Neural crest cell (in vitro differentiated cells): ENCODE measurements around the gene TBC1D10A. TPM values are rescaled to one million over a fixed set of nuclear protein-coding genes. Genes with fewer than 3 reads are reported as not detected.

Experiments
- DNase-seq: peaks from one replicate; pipeline ENCODE4 v3.0.0; 2021; ENCODE audit warnings: low read depth, mixed read lengths, low spot score
- H3K27ac Mint-ChIP-seq: one replicate; pipeline ENCODE4 v1.8.0; 2021; ENCODE audit warnings: mild to moderate bottlenecking, mixed read lengths; ENCODE audit not compliant: unreplicated experiment
- H3K27me3 Mint-ChIP-seq: 2 replicates; pipeline ENCODE4 v1.8.0; 2021; ENCODE audit warnings: low read depth, mild to moderate bottlenecking, mixed read lengths
- H3K36me3 Mint-ChIP-seq: 2 replicates; pipeline ENCODE4 v1.8.0; 2021; ENCODE audit warnings: low read depth, mild to moderate bottlenecking, mixed read lengths
- H3K4me1 Mint-ChIP-seq: 2 replicates; pipeline ENCODE4 v1.8.0; 2021; ENCODE audit warnings: mixed read lengths
- H3K4me3 Mint-ChIP-seq: one replicate; pipeline ENCODE4 v1.8.0; 2021; ENCODE audit warnings: mild to moderate bottlenecking, mixed read lengths
- H3K9me3 Mint-ChIP-seq: 2 replicates; pipeline ENCODE4 v1.8.0; 2021; ENCODE audit warnings: mixed read lengths
- total RNA-seq: library from RNA; stranded (reverse); gene quantifications from 2 replicates; pipeline ENCODE4 v1.2.1, GENCODE V29; 2021
- TF ChIP-seq, protein P1 (sequence below): fragments of 200-600 bp; sonication (generic); conservative IDR thresholded peaks from 2 replicates; pipeline ENCODE4 v1.5.0; 2021; ENCODE audit warnings: antibody characterized with exemption, mild to moderate bottlenecking

Gene TBC1D10A
- total RNA-seq, 1 donor from 2014 or later = 8.5 TPM

DNA sequence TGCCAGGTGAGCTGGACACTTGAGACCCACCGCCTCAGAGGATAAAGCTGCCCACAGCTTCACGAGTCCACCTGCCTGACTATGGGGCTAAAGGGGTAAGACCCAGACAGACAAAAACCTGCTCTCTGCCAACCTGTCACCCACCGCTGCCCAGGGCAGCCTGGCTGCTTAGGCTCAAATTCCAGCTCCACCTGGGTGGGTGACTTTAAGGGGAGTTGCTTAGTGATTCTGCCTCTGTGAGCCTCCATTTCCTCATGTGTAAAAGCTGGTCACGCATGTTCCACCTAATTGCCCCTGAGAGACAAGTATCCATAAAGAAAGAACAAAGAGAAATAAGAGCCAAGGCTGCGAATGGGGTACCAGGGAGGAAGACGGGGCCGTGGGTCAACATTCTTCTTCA lies 33.7 kb downstream of the TBC1D10A start:
- Mint-ChIP-seq H3K27me3 (peaks cover 3% of the 10 kb centered on the region), H3K27ac (no peak overlapping the region), H3K36me3 (no peaks in the 10 kb centered on the region), H3K4me3 (no peak overlapping the region), H3K9me3 (no peaks in the 10 kb centered on the region), H3K4me1 (peaks cover 12% of the 10 kb centered on the region)
- TF ChIP-seq, protein P1, sequence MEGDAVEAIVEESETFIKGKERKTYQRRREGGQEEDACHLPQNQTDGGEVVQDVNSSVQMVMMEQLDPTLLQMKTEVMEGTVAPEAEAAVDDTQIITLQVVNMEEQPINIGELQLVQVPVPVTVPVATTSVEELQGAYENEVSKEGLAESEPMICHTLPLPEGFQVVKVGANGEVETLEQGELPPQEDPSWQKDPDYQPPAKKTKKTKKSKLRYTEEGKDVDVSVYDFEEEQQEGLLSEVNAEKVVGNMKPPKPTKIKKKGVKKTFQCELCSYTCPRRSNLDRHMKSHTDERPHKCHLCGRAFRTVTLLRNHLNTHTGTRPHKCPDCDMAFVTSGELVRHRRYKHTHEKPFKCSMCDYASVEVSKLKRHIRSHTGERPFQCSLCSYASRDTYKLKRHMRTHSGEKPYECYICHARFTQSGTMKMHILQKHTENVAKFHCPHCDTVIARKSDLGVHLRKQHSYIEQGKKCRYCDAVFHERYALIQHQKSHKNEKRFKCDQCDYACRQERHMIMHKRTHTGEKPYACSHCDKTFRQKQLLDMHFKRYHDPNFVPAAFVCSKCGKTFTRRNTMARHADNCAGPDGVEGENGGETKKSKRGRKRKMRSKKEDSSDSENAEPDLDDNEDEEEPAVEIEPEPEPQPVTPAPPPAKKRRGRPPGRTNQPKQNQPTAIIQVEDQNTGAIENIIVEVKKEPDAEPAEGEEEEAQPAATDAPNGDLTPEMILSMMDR = no peak
- no peak for DNase-seq

DNA sequence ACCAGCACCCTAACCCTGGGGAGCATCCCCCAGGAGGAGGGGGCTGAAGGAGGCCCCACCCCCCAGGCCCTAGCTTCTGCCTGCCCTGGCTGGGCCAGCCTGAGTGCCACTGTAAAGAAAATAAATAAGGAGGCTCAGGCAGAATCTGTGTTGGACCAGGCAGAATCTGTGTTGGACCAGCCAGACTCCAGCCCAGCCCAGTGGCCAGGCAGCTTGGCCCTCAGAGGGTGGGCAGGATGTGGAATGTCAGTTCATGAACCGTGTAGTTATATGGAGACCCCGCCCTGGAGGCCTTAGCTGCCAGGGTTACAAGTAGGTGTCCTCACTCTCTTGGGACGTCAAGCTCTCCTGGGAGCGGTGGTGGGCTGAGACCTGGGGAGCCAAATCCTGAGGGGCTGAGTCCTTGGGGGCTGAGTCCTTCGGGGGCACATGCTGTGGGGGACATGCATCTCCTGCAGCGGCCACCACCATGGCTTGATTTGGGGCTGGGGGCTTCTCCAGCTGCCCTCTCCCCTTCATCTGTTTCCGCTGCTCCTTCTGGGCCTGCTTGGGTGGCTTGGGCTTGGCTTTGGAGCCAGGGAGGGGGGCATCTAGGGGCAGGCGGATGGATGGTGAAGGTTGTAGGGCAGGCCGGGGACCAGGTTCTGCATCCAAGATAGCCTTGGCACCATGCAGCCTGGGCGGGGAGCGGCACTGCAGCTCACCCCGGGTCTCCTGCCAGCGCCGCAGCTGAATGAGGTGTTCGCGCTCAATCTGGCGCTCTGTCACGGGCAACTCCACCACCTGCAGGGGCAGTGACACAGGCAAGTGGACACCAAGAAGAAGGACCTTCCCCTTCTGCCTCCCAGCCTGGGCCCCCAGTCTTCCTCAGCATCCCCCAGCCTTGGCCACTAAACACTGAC lies 34.4 kb downstream of the TBC1D10A start:
- peaks cover 3% of the 10 kb centered on the region for H3K27me3 Mint-ChIP-seq
- peaks cover 16% of the 10 kb centered on the region for H3K4me1 Mint-ChIP-seq
- no peaks in the 10 kb centered on the region for H3K9me3 Mint-ChIP-seq
- no peak for DNase-seq
- TF ChIP-seq, protein P1 = no peak
- no peaks in the 10 kb centered on the region for H3K36me3 Mint-ChIP-seq
- no peak overlapping the region for H3K4me3 Mint-ChIP-seq
- no peak overlapping the region for H3K27ac Mint-ChIP-seq

DNA sequence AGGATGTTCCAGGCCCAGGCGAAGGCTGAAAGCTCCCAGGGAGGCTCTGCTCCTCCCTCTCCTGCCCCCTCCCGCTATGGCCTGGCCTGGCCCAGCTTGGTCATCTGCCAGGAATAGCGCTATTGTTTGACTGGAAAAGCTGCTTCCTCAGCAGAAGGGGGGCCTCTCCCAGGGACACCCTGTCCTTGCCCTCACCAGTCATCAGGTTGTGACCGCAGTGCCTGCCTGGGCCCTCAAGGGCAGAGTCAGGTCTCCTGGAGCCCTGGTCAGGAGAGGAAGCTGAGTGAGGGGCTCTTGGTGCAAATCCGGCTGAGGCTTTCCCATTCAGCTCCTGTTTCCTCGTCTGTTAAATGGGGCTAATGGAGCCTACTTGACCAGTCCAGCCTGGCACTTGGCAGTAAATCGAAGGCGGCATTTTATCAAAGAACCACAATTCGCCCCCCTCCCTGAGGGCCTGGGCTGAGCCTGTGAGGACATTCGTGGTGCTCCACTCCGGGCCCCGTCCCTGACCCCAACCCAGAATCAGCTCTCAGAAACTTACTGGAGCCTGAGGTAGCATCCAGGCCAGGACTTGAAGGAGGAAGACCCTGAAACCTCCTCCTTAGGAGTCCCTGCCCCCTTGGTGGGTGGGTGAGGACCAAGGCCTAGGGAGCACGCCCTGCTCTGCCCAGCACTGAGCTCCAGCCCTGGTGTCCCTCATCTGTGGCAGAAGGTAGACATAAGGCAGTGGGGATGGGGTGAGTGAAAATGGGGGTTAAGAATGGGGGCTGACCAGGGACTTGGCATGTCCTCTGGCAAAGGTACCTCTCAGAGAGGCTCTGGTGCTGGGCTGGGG lies 35.5 kb downstream of the TBC1D10A start:
- peaks cover 3% of the 10 kb centered on the region for H3K27me3 Mint-ChIP-seq
- H3K36me3 Mint-ChIP-seq = no peaks in the 10 kb centered on the region
- H3K4me3 Mint-ChIP-seq = no peak overlapping the region
- no peak for DNase-seq
- H3K4me1 Mint-ChIP-seq = peaks cover 16% of the 10 kb centered on the region
- no peak overlapping the region for H3K27ac Mint-ChIP-seq
- TF ChIP-seq, protein P1 = no peak
- H3K9me3 Mint-ChIP-seq = no peaks in the 10 kb centered on the region

DNA sequence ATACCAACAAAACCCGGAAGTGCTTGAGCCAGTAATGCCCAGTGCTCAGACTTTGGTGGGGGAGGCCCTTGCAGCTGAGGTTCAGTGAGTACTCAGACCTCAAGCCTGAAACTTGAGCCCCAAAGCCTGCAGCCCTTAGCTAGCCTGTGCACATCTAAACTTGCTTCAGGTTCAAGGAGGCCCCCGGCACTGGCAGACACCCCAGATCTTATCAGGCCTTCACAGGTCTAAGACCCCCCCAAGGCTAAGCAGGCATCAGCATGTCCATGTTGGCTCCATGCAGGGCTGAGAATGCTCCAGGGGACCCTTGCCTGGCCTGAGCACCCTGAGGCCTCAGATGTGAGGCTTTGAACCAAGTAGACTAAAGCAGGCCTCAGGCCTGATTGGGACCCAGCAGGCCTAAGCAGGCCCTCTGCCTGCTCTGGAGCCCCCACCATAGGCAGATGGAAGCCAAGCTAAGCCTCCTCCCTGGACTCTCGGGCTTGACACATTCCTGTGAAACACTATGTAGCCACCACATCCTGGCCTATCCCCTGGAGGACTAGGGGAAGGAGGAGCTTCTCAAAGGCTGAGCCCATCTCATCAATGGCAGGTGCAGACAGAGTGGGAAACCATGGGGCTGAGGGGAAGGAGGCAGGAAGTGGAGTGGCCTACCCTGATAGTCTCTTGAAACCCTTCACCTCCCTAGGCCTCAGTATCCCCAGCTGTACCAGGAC lies 36.2 kb downstream of the TBC1D10A start:
- H3K4me1 Mint-ChIP-seq = peaks cover 16% of the 10 kb centered on the region
- peak overlapping the region; percentile 83 for H3K4me3 Mint-ChIP-seq
- no peak overlapping the region for H3K27ac Mint-ChIP-seq
- H3K27me3 Mint-ChIP-seq = peaks cover 3% of the 10 kb centered on the region
- no peak for DNase-seq
- H3K36me3 Mint-ChIP-seq = no peaks in the 10 kb centered on the region
- H3K9me3 Mint-ChIP-seq = no peaks in the 10 kb centered on the region
- TF ChIP-seq, protein P1 = no peak

DNA sequence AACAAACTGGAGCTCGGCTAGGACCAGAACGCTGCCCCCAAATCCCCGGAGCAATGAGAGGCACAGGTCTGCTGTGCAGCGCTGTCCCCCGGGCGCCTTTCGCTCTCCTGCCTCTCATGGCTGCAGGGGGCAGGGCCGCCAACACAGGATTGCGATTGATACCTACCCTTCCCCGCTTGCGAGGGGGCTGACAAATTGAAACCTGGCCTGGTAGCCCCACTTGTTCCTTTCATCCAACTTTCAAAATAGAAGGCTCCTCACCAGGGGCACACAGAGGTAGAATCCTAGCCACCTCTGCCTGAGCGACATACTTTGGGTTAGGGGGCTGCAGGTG lies 36.8 kb downstream of the TBC1D10A start:
- Mint-ChIP-seq H3K27me3 (peaks cover 3% of the 10 kb centered on the region), H3K4me1 (peaks cover 16% of the 10 kb centered on the region), H3K4me3 (peak overlapping the region; percentile 83), H3K27ac (peak overlapping the region; percentile 50), H3K36me3 (no peaks in the 10 kb centered on the region), H3K9me3 (no peaks in the 10 kb centered on the region)
- TF ChIP-seq, protein P1 = no peak
- no peak for DNase-seq
